HepG2 (cell line): ENCODE measurements around the gene SPINDOC. TPM values are rescaled to one million over a fixed set of nuclear protein-coding genes. Genes with fewer than 3 reads are reported as not detected.

Experiments
- ATAC-seq: fragments of 200-7000 bp; cut with Tn5 transposase; 3 replicates; pipeline ENCODE4 v1.9.1; 2020; ENCODE audit warnings: mild to moderate bottlenecking, moderate library complexity
- BruUV-seq: library from RNA; stranded (reverse); fragments of 400-500 nt; replicated peaks from 2 replicates; lab custom pipeline; 2021; lab: Mats Ljungman, UMichigan
- CTCF ChIA-PET: fragments of 300-600 bp; formaldehyde crosslinking; extraction: SDS; loops from one replicate; lab custom pipeline; 2021; ENCODE audit warnings: low total read pairs, inconsistent platforms, low intra/inter-chr PET ratio; lab: Yijun Ruan, JAX
- POLR2A ChIA-PET: fragments of 350-600 bp; sonication (Branson Sonifier 250); formaldehyde crosslinking; loops from one replicate; lab custom pipeline; 2020; ENCODE audit warnings: antibody characterized with exemption, inconsistent platforms; lab: Yijun Ruan, JAX
- DNase-seq: peaks from one replicate; pipeline ENCODE4 v3.0.0-alpha.2; 2015; ENCODE audit warnings: low spot score
- FAIRE-seq: peaks from 3 replicates; lab custom pipeline; 2011; peaks lifted over from hg19 to GRCh38; lab: Jason Lieb, UNC
- H2AFZ ChIP-seq: one replicate; pipeline ENCODE4 v1.6.1; 2011; ENCODE audit warnings: low read length, inconsistent platforms
- H3K27ac ChIP-seq: fragments of 300-600 bp; 3 replicates; pipeline ENCODE4 v1.8.0; 2011; ENCODE audit warnings: mixed run types, mild to moderate bottlenecking, mixed read lengths, low read length, inconsistent platforms; ENCODE audit not compliant: insufficient read depth; ENCODE audit errors: extremely low read length
- H3K27me3 ChIP-seq, 2 experiments: fragments of 200-600 bp in 1 of 2; 2 replicates in 1 of 2; 3 replicates in 1 of 2; pipeline versions ENCODE4 v1.6.0 to v1.8.0; 2011; ENCODE audit warnings: low read length in 2 of 2, mild to moderate bottlenecking in 2 of 2, moderate library complexity in 2 of 2, inconsistent platforms in 1 of 2; ENCODE audit not compliant: insufficient read depth in 2 of 2, control insufficient read depth in 1 of 2
- H3K36me3 ChIP-seq, 2 experiments: fragments of 200-600 bp in 1 of 2; replicated peaks in 1 of 2; 2 replicates in 1 of 2; 3 replicates in 1 of 2; pipeline versions ENCODE4 v1.5.1 to v1.8.0; 2011; ENCODE audit warnings: low read length in 2 of 2, inconsistent platforms in 1 of 2; ENCODE audit not compliant: insufficient read depth in 2 of 2, control insufficient read depth in 1 of 2
- H3K4me1 ChIP-seq: 2 replicates; pipeline ENCODE4 v1.5.1; 2012; ENCODE audit warnings: low read length, inconsistent platforms; ENCODE audit not compliant: insufficient read depth
- H3K4me2 ChIP-seq: 2 replicates; pipeline ENCODE4 v1.6.0; 2011; ENCODE audit warnings: low read depth, low read length, inconsistent platforms
- H3K4me3 ChIP-seq, 3 experiments: fragments of 200-600 bp in 1 of 3; sonication (generic), shearing (Covaris generic) in 1 of 3; replicated peaks in 1 of 3; 2 replicates each; pipeline ENCODE4 v1.5.1; 2011 to 2016; ENCODE audit warnings: low read length in 3 of 3, inconsistent platforms in 2 of 3, low read depth in 2 of 3, mild to moderate bottlenecking in 2 of 3, control low read depth in 1 of 3, mixed read lengths in 1 of 3; ENCODE audit not compliant: insufficient read depth in 1 of 3
- H3K79me2 ChIP-seq: one replicate; pipeline ENCODE4 v1.6.1; 2011; ENCODE audit warnings: low read length, inconsistent platforms; ENCODE audit not compliant: insufficient read depth
- H3K9ac ChIP-seq: 2 replicates; pipeline ENCODE4 v1.6.0; 2011; ENCODE audit warnings: mild to moderate bottlenecking, low read depth, low read length, inconsistent platforms; ENCODE audit not compliant: insufficient read depth
- H3K9me3 ChIP-seq: 2 replicates; pipeline ENCODE4 v1.5.1; 2012; ENCODE audit warnings: mild to moderate bottlenecking, low read length
- H4K20me1 ChIP-seq: 2 replicates; pipeline ENCODE4 v1.6.0; 2011; ENCODE audit warnings: inconsistent platforms, mild to moderate bottlenecking, low read length, moderate library complexity; ENCODE audit not compliant: insufficient read depth
- AGO2 ChIP-seq: fragments of 200-400 bp; formaldehyde crosslinking; optimal IDR thresholded peaks from 2 replicates; pipeline ENCODE3; 2017; ENCODE audit warnings: mild to moderate bottlenecking, low read depth, low read length, moderate library complexity
- CTCF ChIP-seq: sonication (generic); formaldehyde crosslinking; IDR thresholded peaks from 2 replicates; pipeline ENCODE4 v1.5.0; 2020; ENCODE audit warnings: mild to moderate bottlenecking, missing genetic modification reagents, moderate library complexity
- HNRNPL ChIP-seq: fragments of 200-400 bp; formaldehyde crosslinking; IDR thresholded peaks from 2 replicates; pipeline ENCODE4 v1.6.1; 2017; ENCODE audit warnings: mild to moderate bottlenecking, low read depth, low read length
- HNRNPLL ChIP-seq: fragments of 200-400 bp; formaldehyde crosslinking; IDR thresholded peaks from 2 replicates; pipeline ENCODE4 v1.6.1; 2017; ENCODE audit warnings: mild to moderate bottlenecking, low read depth, low read length; ENCODE audit not compliant: poor library complexity, severe bottlenecking
- MAZ ChIP-seq, 2 experiments: sonication (generic) in 1 of 2; formaldehyde crosslinking in 1 of 2; IDR thresholded peaks; 2 replicates each; pipeline versions ENCODE4 v1.5.0 to v1.6.1; 2012 to 2020; ENCODE audit warnings: low read depth in 2 of 2, mild to moderate bottlenecking in 2 of 2, borderline replicate concordance in 1 of 2, improper control_type of control experiment in 1 of 2, low read length in 1 of 2, missing genetic modification reagents in 1 of 2, moderate library complexity in 1 of 2
- ZBTB39 ChIP-seq: sonication (generic); formaldehyde crosslinking; IDR thresholded peaks from 2 replicates; pipeline ENCODE4 v1.5.0; 2020; ENCODE audit warnings: missing genetic modification reagents
- ZNF460 ChIP-seq: sonication (generic); formaldehyde crosslinking; IDR thresholded peaks from 2 replicates; pipeline ENCODE4 v1.5.1; 2020; ENCODE audit warnings: missing genetic modification reagents, mild to moderate bottlenecking, borderline replicate concordance
- WGBS: methylation state at CpG from one replicate; pipeline ENCODE4 v1.1.6; 2017; ENCODE audit warnings: low lambda C conversion rate; 5-methylcytosine and 5-hydroxymethylcytosine counted together
- in situ Hi-C: cut with HindIII; loops from 2 replicates; pipeline ENCODE4 v1.10.0; 2017; ENCODE audit warnings: low pct_unique_long_range_greater_than_20kb; ENCODE audit not compliant: extremely low pct_ligation_motif_present
- intact Hi-C: fragments of 100-400 bp; cut with micrococcal nuclease; formaldehyde crosslinking; loops from one replicate; pipeline ENCODE4 v1.10.0; 2022; ENCODE audit not compliant: unreplicated experiment
- polyA plus RNA-seq, 8 experiments: library from polyadenylated mRNA; depleted of rRNA in 3 of 8; stranded (reverse) in 7 of 8; unstranded in 1 of 8; fragments of >200 nt; fragmentation: Illumina TruSeq in 4 of 8; extraction: Trizol in 4 of 8; gene quantifications; 2 replicates each; pipeline versions ENCODE4 v1.2.1 to v1.2.3, GENCODE V29; 2011 to 2016; ENCODE audit warnings: low read depth in 4 of 8, missing spikeins in 1 of 8, mixed read lengths in 1 of 8; ENCODE audit not compliant: insufficient read depth in 1 of 8
- total RNA-seq, 5 experiments: library from RNA; depleted of rRNA; stranded (reverse); fragments of >200 nt; fragmentation: Illumina TruSeq; extraction: Trizol; gene quantifications; 2 replicates each; pipeline ENCODE4 v1.2.3, GENCODE V29; 2016; ENCODE audit warnings: low read depth in 1 of 5
- TF ChIP-seq, protein P1 (sequence below): sonication (generic); formaldehyde crosslinking; IDR thresholded peaks from 2 replicates; pipeline ENCODE4 v1.5.0; 2020; ENCODE audit warnings: mild to moderate bottlenecking, missing genetic modification reagents, borderline replicate concordance
- TF ChIP-seq, protein P2 (sequence below): sonication (generic); formaldehyde crosslinking; IDR thresholded peaks from 2 replicates; pipeline ENCODE4 v1.4.0; 2020; ENCODE audit warnings: missing genetic modification reagents

The SPINDOC gene
- total and polyA plus RNA-seq, 2 of the 13 experiments (the other 11 are each of a cell fraction or from before 2014, with no cell fraction given): 21.4 to 29.9 TPM

GRCh38 chr11:63768237-63769041 is 44.8 kb upstream of the SPINDOC start, which contains the start of gene ZFTA:
ZFTA (minus strand) TSS chr11:63768775; CDS start chr11:63768622, 153 bp downstream.
- in situ Hi-C loops: loop anchor here (10.0 kb wide), 1 partner anchor 146 kb away; the partner anchor contains the start of gene RCOR2
- POLR2A ChIA-PET: interaction anchor here (0.6 to 4.3 kb wide), 10 partner anchors 11 to 177 kb away, joined by 3 to 22 read pairs (median 10); partner anchors contain the start of genes MARK2 and RTN3
- TF ChIP-seq ZBTB39: no peak
- TF ChIP-seq ZNF460: no peak
- TF ChIP-seq AGO2: peak; percentile 7
- peak; percentile 47; the same call in 1 of the 2 replicates for TF ChIP-seq MAZ (IDR thresholded peaks at IDR 0.05; ENCODE audit: borderline replicate concordance, low read depth, low read length)
- TF ChIP-seq MAZ (CRISPR knock-in tag; IDR thresholded peaks at IDR 0.05; ENCODE audit: low read depth): no peak
- peak; percentile 52; the same call in 1 of the 2 replicates for TF ChIP-seq CTCF (CRISPR knock-in tag)
- TF ChIP-seq HNRNPL: no peak
- TF ChIP-seq, protein P1, sequence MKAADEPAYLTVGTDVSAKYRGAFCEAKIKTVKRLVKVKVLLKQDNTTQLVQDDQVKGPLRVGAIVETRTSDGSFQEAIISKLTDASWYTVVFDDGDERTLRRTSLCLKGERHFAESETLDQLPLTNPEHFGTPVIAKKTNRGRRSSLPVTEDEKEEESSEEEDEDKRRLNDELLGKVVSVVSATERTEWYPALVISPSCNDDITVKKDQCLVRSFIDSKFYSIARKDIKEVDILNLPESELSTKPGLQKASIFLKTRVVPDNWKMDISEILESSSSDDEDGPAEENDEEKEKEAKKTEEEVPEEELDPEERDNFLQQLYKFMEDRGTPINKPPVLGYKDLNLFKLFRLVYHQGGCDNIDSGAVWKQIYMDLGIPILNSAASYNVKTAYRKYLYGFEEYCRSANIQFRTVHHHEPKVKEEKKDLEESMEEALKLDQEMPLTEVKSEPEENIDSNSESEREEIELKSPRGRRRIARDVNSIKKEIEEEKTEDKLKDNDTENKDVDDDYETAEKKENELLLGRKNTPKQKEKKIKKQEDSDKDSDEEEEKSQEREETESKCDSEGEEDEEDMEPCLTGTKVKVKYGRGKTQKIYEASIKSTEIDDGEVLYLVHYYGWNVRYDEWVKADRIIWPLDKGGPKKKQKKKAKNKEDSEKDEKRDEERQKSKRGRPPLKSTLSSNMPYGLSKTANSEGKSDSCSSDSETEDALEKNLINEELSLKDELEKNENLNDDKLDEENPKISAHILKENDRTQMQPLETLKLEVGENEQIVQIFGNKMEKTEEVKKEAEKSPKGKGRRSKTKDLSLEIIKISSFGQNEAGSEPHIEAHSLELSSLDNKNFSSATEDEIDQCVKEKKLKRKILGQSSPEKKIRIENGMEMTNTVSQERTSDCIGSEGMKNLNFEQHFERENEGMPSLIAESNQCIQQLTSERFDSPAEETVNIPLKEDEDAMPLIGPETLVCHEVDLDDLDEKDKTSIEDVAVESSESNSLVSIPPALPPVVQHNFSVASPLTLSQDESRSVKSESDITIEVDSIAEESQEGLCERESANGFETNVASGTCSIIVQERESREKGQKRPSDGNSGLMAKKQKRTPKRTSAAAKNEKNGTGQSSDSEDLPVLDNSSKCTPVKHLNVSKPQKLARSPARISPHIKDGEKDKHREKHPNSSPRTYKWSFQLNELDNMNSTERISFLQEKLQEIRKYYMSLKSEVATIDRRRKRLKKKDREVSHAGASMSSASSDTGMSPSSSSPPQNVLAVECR: peak; percentile 25; the same call in 1 of the 2 replicates
- TF ChIP-seq HNRNPLL: peak; percentile 37
- TF ChIP-seq, protein P2, sequence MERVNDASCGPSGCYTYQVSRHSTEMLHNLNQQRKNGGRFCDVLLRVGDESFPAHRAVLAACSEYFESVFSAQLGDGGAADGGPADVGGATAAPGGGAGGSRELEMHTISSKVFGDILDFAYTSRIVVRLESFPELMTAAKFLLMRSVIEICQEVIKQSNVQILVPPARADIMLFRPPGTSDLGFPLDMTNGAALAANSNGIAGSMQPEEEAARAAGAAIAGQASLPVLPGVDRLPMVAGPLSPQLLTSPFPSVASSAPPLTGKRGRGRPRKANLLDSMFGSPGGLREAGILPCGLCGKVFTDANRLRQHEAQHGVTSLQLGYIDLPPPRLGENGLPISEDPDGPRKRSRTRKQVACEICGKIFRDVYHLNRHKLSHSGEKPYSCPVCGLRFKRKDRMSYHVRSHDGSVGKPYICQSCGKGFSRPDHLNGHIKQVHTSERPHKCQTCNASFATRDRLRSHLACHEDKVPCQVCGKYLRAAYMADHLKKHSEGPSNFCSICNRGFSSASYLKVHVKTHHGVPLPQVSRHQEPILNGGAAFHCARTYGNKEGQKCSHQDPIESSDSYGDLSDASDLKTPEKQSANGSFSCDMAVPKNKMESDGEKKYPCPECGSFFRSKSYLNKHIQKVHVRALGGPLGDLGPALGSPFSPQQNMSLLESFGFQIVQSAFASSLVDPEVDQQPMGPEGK (CRISPR knock-in tag): peak; percentile 32; the same call in 1 of the 2 replicates

More at GRCh38 chr11:63768237-63769041, 44.8 kb upstream of the SPINDOC start, which contains the start of gene ZFTA:
- H2AFZ ChIP-seq: no peak within 1 kb of the TSS
- H3K27ac ChIP-seq: peak within 1 kb of the TSS; percentile 86
- H3K4me2 ChIP-seq: peak within 1 kb of the TSS; percentile 93
- H3K4me1 ChIP-seq: peaks cover 43% of the 10 kb centered on the region
- no peaks in the 10 kb centered on the region; the same call in 1 of the 2 replicates for H4K20me1 ChIP-seq
- H3K36me3 ChIP-seq: peaks cover 0 to 2% of the 10 kb centered on the region in 2 experiments; a peak in 1 of 5 replicates
- peak within 1 kb of the TSS; percentile 80 for H3K9ac ChIP-seq
- no TSS peak for BruUV-seq
- CTCF ChIA-PET: interaction anchor here (1.1 kb wide), 1 partner anchor 178 kb away, joined by 3 read pairs; no protein-coding TSS in a partner anchor
- FAIRE-seq (no peak), ATAC-seq (peak; percentile 1), DNase-seq (no peak)
- intact Hi-C loops: loop anchor here (2.0 to 10.0 kb wide), 3 partner anchors 44 to 179 kb away; partner anchors contain the start of gene SPINDOC
- no peaks in the 10 kb centered on the region for H3K9me3 ChIP-seq
- peak within 1 kb of the TSS; percentile 65 to 98 (median 85) for H3K4me3 ChIP-seq
- peaks cover 7% of the 10 kb centered on the region for H3K79me2 ChIP-seq
- peaks cover 0 to 4% of the 10 kb centered on the region in 2 experiments; a peak in 1 of 5 replicates for H3K27me3 ChIP-seq
- no CpG with 5 or more reads among the region's 113 CpGs for WGBS
